ENCODE results near the gene MALRD1. TPM values are rescaled to one million over a fixed set of nuclear protein-coding genes. Genes with fewer than 3 reads are reported as not detected.

MALRD1 gene
- total RNA-seq, 4 donors from 2014 or later: 0.50 to 2.8 (median 1.6) TPM

GRCh38 chr10:19702215-19702614, 653.6 kb downstream of the MALRD1 start:
- Histone ChIP-seq H3K4me3 (no peak overlapping the region), H3K9me3 (no peaks in the 10 kb centered on the region), H3K4me1 (no peaks in the 10 kb centered on the region), H3K36me3 (no peaks in the 10 kb centered on the region), H3K27me3 (no peaks in the 10 kb centered on the region), H3K27ac (no peak overlapping the region)
- TF ChIP-seq EP300 (IDR thresholded peaks at IDR 0.05) (no peak), POLR2AphosphoS5 (IDR thresholded peaks at IDR 0.05) (no peak), POLR2A (IDR thresholded peaks at IDR 0.05) (no peak), CTCF (IDR thresholded peaks at IDR 0.05) (no peak)
- 86 to 92% methylated on average over 2 of the region's 2 CpGs for WGBS, 2 donors (ENCODE audit: low coverage in 1 of 2)
- no peak for ATAC-seq

GRCh38 chr10:19704544-19704943, 655.9 kb downstream of the MALRD1 start:
- ATAC-seq: no peak
- Histone ChIP-seq H3K4me3 (no peak overlapping the region), H3K27ac (no peak overlapping the region), H3K9me3 (no peaks in the 10 kb centered on the region), H3K27me3 (no peaks in the 10 kb centered on the region), H3K4me1 (no peaks in the 10 kb centered on the region), H3K36me3 (no peaks in the 10 kb centered on the region)
- TF ChIP-seq CTCF (IDR thresholded peaks at IDR 0.05) (no peak), POLR2A (IDR thresholded peaks at IDR 0.05) (no peak), EP300 (IDR thresholded peaks at IDR 0.05) (no peak), POLR2AphosphoS5 (IDR thresholded peaks at IDR 0.05) (no peak)
- WGBS, 2 donors (ENCODE audit: low coverage in 1 of 2): 30 to 33% methylated on average over 1 to 2 of the region's 2 CpGs

- TF ChIP-seq POLR2A (IDR thresholded peaks at IDR 0.05) (no peak), CTCF (IDR thresholded peaks at IDR 0.05) (no peak), POLR2AphosphoS5 (IDR thresholded peaks at IDR 0.05) (no peak), EP300 (IDR thresholded peaks at IDR 0.05) (no peak)
- Histone ChIP-seq H3K27me3 (no peaks in the 10 kb centered on the region), H3K36me3 (no peaks in the 10 kb centered on the region), H3K27ac (no peak overlapping the region), H3K4me1 (no peaks in the 10 kb centered on the region), H3K9me3 (no peaks in the 10 kb centered on the region), H3K4me3 (no peak overlapping the region)
- ATAC-seq: no peak
- 64 to 81% methylated on average over 3 to 6 of the region's 6 CpGs for WGBS, 2 donors (ENCODE audit: low coverage in 1 of 2)
Measured at GRCh38 chr10:19705250-19705649, 656.6 kb downstream of the MALRD1 start.

- no peaks in the 10 kb centered on the region for H3K4me1 ChIP-seq
- H3K9me3 ChIP-seq: peaks cover 0 to 12% (median 0%) of the 10 kb centered on the region in 3 donors
- no peak overlapping the region for H3K27ac ChIP-seq
- ATAC-seq: no peak
- no peaks in the 10 kb centered on the region for H3K27me3 ChIP-seq
- WGBS, 2 donors (ENCODE audit: low coverage in 1 of 2): 91 to 100% methylated on average over 1 of the region's 1 CpG
- H3K4me3 ChIP-seq: no peak overlapping the region
- H3K36me3 ChIP-seq: no peaks in the 10 kb centered on the region
- no peak for TF ChIP-seq POLR2A (IDR thresholded peaks at IDR 0.05)
- no peak for TF ChIP-seq POLR2AphosphoS5 (IDR thresholded peaks at IDR 0.05)
Measured at GRCh38 chr10:19706904-19707303, 658.3 kb downstream of the MALRD1 start.

GRCh38 chr10:19707376-19707775, 658.8 kb downstream of the MALRD1 start:
- Histone ChIP-seq H3K27me3 (no peaks in the 10 kb centered on the region), H3K4me1 (no peaks in the 10 kb centered on the region), H3K9me3 (peaks cover 0 to 12% (median 0%) of the 10 kb centered on the region in 3 donors), H3K27ac (no peak overlapping the region), H3K36me3 (no peaks in the 10 kb centered on the region), H3K4me3 (no peak overlapping the region)
- ATAC-seq: no peak
- WGBS, 2 donors (ENCODE audit: low coverage in 1 of 2): 69% methylated on average over 2 of the region's 2 CpGs; no CpG with 5 or more reads in 1 of the 2 donors
- TF ChIP-seq CTCF (IDR thresholded peaks at IDR 0.05): no peak
- TF ChIP-seq POLR2AphosphoS5 (IDR thresholded peaks at IDR 0.05): no peak
- no peak for TF ChIP-seq EP300 (IDR thresholded peaks at IDR 0.05)
- TF ChIP-seq POLR2A (IDR thresholded peaks at IDR 0.05): no peak
